Endodermal cell (in vitro differentiated cells): ENCODE results near the gene AQP9. TPM values are rescaled to one million over a fixed set of nuclear protein-coding genes. Genes with fewer than 3 reads are reported as not detected.

ENCODE experiments used
- DNase-seq: peaks from one replicate; pipeline ENCODE4 v3.0.0-alpha.2; 2017
- H3K27ac ChIP-seq: 2 replicates; pipeline ENCODE4 v1.5.1; 2013; ENCODE audit warnings: mild to moderate bottlenecking, low read depth, low read length, moderate library complexity
- H3K27me3 ChIP-seq: 2 replicates; pipeline ENCODE4 v1.6.1; 2013; ENCODE audit warnings: mild to moderate bottlenecking, low read length, moderate library complexity; ENCODE audit not compliant: insufficient read depth, control insufficient read depth, poor library complexity, severe bottlenecking
- H3K36me3 ChIP-seq: 2 replicates; pipeline ENCODE4 v1.7.0; 2013; ENCODE audit warnings: mild to moderate bottlenecking, low read length, moderate library complexity; ENCODE audit not compliant: control insufficient read depth, insufficient read depth
- H3K4me1 ChIP-seq: one replicate; pipeline ENCODE4 v1.7.0; 2013; ENCODE audit warnings: low read length; ENCODE audit not compliant: control insufficient read depth, insufficient read depth
- H3K4me3 ChIP-seq: 2 replicates; pipeline ENCODE4 v1.5.1; 2013; ENCODE audit warnings: mild to moderate bottlenecking, low read length, moderate library complexity
- H3K9ac ChIP-seq: 2 replicates; pipeline ENCODE4 v1.6.1; 2013; ENCODE audit warnings: mild to moderate bottlenecking, low read length, moderate library complexity; ENCODE audit not compliant: poor library complexity, severe bottlenecking; ENCODE audit errors: extremely low read depth
- H3K9me3 ChIP-seq: 2 replicates; pipeline ENCODE4 v1.6.1; 2013; ENCODE audit warnings: mild to moderate bottlenecking, low read length, moderate library complexity; ENCODE audit not compliant: control insufficient read depth
- H3K27ac Mint-ChIP-seq: 2 replicates; pipeline ENCODE4 v1.8.0; 2020; ENCODE audit warnings: mixed read lengths
- H3K27me3 Mint-ChIP-seq: 2 replicates; pipeline ENCODE4 v1.8.0; 2021; ENCODE audit warnings: mild to moderate bottlenecking, mixed read lengths; ENCODE audit not compliant: insufficient read depth
- H3K36me3 Mint-ChIP-seq: 2 replicates; pipeline ENCODE4 v1.8.0; 2020; ENCODE audit warnings: low read depth, mixed read lengths
- H3K4me1 Mint-ChIP-seq: 2 replicates; pipeline ENCODE4 v1.8.0; 2020; ENCODE audit warnings: mixed read lengths
- H3K4me3 Mint-ChIP-seq: 2 replicates; pipeline ENCODE4 v1.8.0; 2020; ENCODE audit warnings: mild to moderate bottlenecking, moderate library complexity, mixed read lengths
- H3K9me3 Mint-ChIP-seq: 2 replicates; pipeline ENCODE4 v1.8.0; 2020; ENCODE audit warnings: mild to moderate bottlenecking, mixed read lengths
- WGBS, 2 experiments: methylation state at CpG; one replicate each; pipeline versions ENCODE4 v1.1.5 to v1.1.7; 2013; ENCODE audit warnings: missing lambda C conversion rate in 2 of 2, mixed read lengths in 1 of 2; ENCODE audit not compliant: insufficient coverage in 1 of 2, insufficient read length in 1 of 2; 5-methylcytosine and 5-hydroxymethylcytosine counted together
- total RNA-seq, 2 donors: library from RNA; stranded (reverse); fragmentation: NEBNext Ultra II Directional in 1 of 2; extraction: Animal tissue kit (Norgen Biotek cat#: 25700) in 1 of 2; gene quantifications; 2 replicates in 1 of 2; 3 replicates in 1 of 2; pipeline ENCODE4 v1.2.1, GENCODE V29; 2021
- TF ChIP-seq, protein P1 (sequence below): fragments of 200-600 bp; sonication (generic); conservative IDR thresholded peaks from 2 replicates; pipeline ENCODE4 v1.5.0; 2021; ENCODE audit warnings: antibody characterized with exemption, mild to moderate bottlenecking

The AQP9 gene
- total RNA-seq, 2 donors from 2014 or later = not detected

DNA sequence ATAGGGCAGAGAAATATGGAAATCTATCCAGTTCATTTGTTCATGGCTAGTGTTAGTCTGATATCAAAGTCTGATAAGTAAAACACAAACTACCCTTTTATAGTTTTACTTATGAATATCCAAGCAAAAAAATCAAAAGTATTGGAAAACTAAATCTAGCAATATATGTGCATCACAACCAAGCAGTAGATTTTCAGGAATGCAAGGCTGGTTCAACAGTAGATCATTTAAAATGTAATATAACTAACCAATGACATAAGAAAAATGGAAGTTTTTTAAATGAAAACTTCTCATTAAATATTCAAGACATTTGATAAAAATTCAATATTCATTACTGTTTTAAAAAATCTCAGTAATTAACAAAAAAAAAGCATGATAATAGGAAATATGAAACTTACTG lies 12.8 kb upstream of the AQP9 start:
- Mint-ChIP-seq H3K27me3 (no peaks in the 10 kb centered on the region), H3K36me3 (no peaks in the 10 kb centered on the region), H3K4me1 (no peaks in the 10 kb centered on the region), H3K27ac (no peak overlapping the region), H3K4me3 (no peak overlapping the region), H3K9me3 (peaks cover 18% of the 10 kb centered on the region)
- Histone ChIP-seq H3K36me3 (no peaks in the 10 kb centered on the region), H3K27ac (no peak overlapping the region), H3K4me3 (no peak overlapping the region), H3K9ac (no peak overlapping the region), H3K9me3 (peaks cover 9% of the 10 kb centered on the region), H3K4me1 (no peaks in the 10 kb centered on the region), H3K27me3 (no peaks in the 10 kb centered on the region)
- DNase-seq = no peak
- TF ChIP-seq, protein P1, sequence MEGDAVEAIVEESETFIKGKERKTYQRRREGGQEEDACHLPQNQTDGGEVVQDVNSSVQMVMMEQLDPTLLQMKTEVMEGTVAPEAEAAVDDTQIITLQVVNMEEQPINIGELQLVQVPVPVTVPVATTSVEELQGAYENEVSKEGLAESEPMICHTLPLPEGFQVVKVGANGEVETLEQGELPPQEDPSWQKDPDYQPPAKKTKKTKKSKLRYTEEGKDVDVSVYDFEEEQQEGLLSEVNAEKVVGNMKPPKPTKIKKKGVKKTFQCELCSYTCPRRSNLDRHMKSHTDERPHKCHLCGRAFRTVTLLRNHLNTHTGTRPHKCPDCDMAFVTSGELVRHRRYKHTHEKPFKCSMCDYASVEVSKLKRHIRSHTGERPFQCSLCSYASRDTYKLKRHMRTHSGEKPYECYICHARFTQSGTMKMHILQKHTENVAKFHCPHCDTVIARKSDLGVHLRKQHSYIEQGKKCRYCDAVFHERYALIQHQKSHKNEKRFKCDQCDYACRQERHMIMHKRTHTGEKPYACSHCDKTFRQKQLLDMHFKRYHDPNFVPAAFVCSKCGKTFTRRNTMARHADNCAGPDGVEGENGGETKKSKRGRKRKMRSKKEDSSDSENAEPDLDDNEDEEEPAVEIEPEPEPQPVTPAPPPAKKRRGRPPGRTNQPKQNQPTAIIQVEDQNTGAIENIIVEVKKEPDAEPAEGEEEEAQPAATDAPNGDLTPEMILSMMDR = no peak

DNA sequence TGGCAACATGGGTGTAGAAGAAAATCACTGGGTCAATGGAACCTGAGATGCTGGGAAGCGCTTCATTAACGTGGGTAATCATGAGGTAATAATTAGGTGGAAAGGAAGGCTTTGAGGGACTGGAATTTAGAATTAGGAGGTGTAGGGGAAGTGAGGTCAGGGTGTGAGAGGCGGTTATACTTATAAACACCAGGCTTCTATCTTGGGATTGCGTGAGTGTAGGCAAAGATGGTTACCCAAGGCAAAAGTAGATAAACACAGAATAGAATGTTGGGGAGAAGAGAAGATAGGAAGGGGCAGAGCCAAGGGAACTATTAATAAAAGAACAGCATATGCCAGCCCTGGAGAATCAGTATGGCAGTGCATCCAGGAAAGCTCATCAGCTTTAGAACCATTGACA lies 3.3 kb upstream of the AQP9 start:
- H3K4me1 ChIP-seq = no peaks in the 10 kb centered on the region
- H3K9ac ChIP-seq = no peak overlapping the region
- WGBS, 2 experiments = 92 to 96% methylated on average over 4 of the region's 4 CpGs
- no peaks in the 10 kb centered on the region for H3K36me3 ChIP-seq
- TF ChIP-seq, protein P1 = no peak
- H3K27ac ChIP-seq = no peak overlapping the region
- Mint-ChIP-seq H3K9me3 (no peaks in the 10 kb centered on the region), H3K4me1 (peaks cover 2% of the 10 kb centered on the region), H3K36me3 (no peaks in the 10 kb centered on the region), H3K27me3 (peaks cover 4% of the 10 kb centered on the region), H3K4me3 (no peak overlapping the region), H3K27ac (no peak overlapping the region)
- H3K4me3 ChIP-seq = no peak overlapping the region
- no peaks in the 10 kb centered on the region for H3K9me3 ChIP-seq
- no peaks in the 10 kb centered on the region for H3K27me3 ChIP-seq
- no peak for DNase-seq

DNA sequence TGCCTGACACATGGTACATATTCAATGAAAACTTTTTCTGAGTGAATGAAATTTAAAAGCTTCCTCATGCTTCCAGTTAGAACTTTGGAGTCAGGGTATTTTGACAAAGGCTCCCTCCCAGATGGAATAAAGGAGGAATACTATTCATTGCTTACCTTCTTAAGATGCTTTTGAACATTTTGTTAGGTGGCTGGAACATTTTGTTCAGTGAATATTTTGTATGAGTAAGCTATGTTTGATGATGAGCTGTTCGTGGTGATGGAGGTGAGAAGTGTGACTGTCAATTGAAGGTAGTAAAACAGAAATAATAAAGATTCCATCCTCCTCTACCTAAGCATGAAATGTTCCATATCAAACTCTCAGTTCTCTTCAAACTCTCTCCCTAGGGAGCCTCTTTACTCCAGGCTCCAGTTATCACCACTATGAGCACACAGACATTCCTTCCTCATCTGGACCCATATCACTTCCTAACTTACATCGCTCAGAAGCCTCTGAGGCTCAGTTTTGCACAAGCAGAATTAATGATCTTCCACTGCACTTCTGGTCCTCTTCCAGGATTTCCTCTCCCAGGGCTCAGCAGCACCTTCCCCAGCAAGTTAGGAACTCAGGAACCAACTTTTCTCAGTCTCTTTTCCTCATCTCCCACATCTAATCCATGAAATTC lies 2.5 kb upstream of the AQP9 start:
- TF ChIP-seq, protein P1 = no peak
- Mint-ChIP-seq H3K27me3 (peaks cover 4% of the 10 kb centered on the region), H3K9me3 (no peaks in the 10 kb centered on the region), H3K36me3 (no peaks in the 10 kb centered on the region), H3K4me3 (no peak overlapping the region), H3K27ac (no peak overlapping the region), H3K4me1 (peaks cover 2% of the 10 kb centered on the region)
- H3K36me3 ChIP-seq = no peaks in the 10 kb centered on the region
- no peak for DNase-seq
- H3K4me1 ChIP-seq = no peaks in the 10 kb centered on the region
- no peak overlapping the region for H3K27ac ChIP-seq
- no peaks in the 10 kb centered on the region for H3K9me3 ChIP-seq
- no peaks in the 10 kb centered on the region for H3K27me3 ChIP-seq
- no peak overlapping the region for H3K4me3 ChIP-seq
- WGBS, 2 experiments = 82 to 91% methylated on average over 1 to 2 of the region's 2 CpGs
- no peak overlapping the region for H3K9ac ChIP-seq
